Bronchial epithelial cell (primary cell): ENCODE measurements around the gene AK8. TPM values are rescaled to one million over a fixed set of nuclear protein-coding genes. Genes with fewer than 3 reads are reported as not detected.

ENCODE experiments used
- DNase-seq: peaks from one replicate; pipeline ENCODE4 v3.0.0-alpha.2; 2010; ENCODE audit warnings: low read depth
- FAIRE-seq: peaks from 2 replicates; lab custom pipeline; 2011; peaks lifted over from hg19 to GRCh38; lab: Jason Lieb, UNC
- H3K27me3 ChIP-seq: 2 replicates; pipeline ENCODE4 v1.5.1; 2011; ENCODE audit warnings: low read length; ENCODE audit not compliant: control insufficient read depth, insufficient read depth
- H3K36me3 ChIP-seq: 2 replicates; pipeline ENCODE4 v1.5.1; 2011; ENCODE audit warnings: low read length; ENCODE audit not compliant: control insufficient read depth, insufficient read depth
- H3K4me3 ChIP-seq: 2 replicates; pipeline ENCODE4 v1.5.1; 2011; ENCODE audit warnings: mild to moderate bottlenecking, low read depth, low read length, control low read depth
- total RNA-seq: library from RNA; depleted of rRNA; stranded (reverse); fragments of >200 nt; gene quantifications from 2 replicates; pipeline ENCODE4 v1.2.1, GENCODE V29; 2014
- TF ChIP-seq, protein P1 (sequence below): IDR thresholded peaks from 2 replicates; pipeline ENCODE4 v1.5.1; 2011; ENCODE audit warnings: mild to moderate bottlenecking, moderate library complexity, low read length, control low read depth, inconsistent platforms; ENCODE audit not compliant: insufficient read depth, severe bottlenecking

AK8 gene
- total RNA-seq, 1 donor from 2014 or later: not detected

- TF ChIP-seq, protein P1, sequence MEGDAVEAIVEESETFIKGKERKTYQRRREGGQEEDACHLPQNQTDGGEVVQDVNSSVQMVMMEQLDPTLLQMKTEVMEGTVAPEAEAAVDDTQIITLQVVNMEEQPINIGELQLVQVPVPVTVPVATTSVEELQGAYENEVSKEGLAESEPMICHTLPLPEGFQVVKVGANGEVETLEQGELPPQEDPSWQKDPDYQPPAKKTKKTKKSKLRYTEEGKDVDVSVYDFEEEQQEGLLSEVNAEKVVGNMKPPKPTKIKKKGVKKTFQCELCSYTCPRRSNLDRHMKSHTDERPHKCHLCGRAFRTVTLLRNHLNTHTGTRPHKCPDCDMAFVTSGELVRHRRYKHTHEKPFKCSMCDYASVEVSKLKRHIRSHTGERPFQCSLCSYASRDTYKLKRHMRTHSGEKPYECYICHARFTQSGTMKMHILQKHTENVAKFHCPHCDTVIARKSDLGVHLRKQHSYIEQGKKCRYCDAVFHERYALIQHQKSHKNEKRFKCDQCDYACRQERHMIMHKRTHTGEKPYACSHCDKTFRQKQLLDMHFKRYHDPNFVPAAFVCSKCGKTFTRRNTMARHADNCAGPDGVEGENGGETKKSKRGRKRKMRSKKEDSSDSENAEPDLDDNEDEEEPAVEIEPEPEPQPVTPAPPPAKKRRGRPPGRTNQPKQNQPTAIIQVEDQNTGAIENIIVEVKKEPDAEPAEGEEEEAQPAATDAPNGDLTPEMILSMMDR: no peak
- no peak overlapping the region for H3K4me3 ChIP-seq
- FAIRE-seq (no peak), DNase-seq (peak; percentile 85)
- H3K36me3 ChIP-seq: no peaks in the 10 kb centered on the region
- no peaks in the 10 kb centered on the region for H3K27me3 ChIP-seq
These were observed 174.7 kb downstream of the AK8 start for GRCh38 chr9:132703336-132703735.

DNA sequence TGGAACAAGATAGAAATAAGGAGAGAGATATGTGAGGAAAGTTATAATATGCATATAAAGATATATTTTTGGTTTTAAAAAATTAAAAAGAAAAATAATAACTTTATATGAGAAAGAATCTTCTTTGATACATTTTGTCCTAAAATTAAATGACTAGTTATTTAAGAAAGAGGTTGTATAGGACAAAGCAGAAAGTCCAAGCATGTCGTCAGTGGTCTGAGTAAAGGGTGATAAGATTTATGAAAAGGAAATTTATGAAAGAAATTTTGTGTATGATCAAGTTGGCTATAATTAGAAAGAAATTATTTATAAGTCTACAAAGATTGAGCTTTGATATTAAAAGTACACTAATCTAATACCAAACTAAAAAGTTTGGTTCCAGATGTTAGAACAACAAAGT, 175.8 kb downstream of the AK8 start:
- DNase-seq (no peak), FAIRE-seq (no peak)
- Histone ChIP-seq H3K4me3 (no peak overlapping the region), H3K27me3 (no peaks in the 10 kb centered on the region), H3K36me3 (no peaks in the 10 kb centered on the region)
- TF ChIP-seq, protein P1: no peak

GRCh38 chr9:132699956-132700355, 178.1 kb downstream of the AK8 start:
- FAIRE-seq: no peak
- no peaks in the 10 kb centered on the region for H3K36me3 ChIP-seq
- TF ChIP-seq, protein P1: no peak

GRCh38 chr9:132698989-132699388, 179.1 kb downstream of the AK8 start:
- Histone ChIP-seq H3K36me3 (no peaks in the 10 kb centered on the region), H3K27me3 (no peaks in the 10 kb centered on the region), H3K4me3 (no peak overlapping the region)
- DNase-seq (peak; percentile 1), FAIRE-seq (no peak)
- TF ChIP-seq, protein P1: no peak

More at GRCh38 chr9:132699956-132700355, 178.1 kb downstream of the AK8 start:
- H3K27me3 ChIP-seq: no peaks in the 10 kb centered on the region
- H3K4me3 ChIP-seq: no peak overlapping the region
- no peak for DNase-seq

DNA sequence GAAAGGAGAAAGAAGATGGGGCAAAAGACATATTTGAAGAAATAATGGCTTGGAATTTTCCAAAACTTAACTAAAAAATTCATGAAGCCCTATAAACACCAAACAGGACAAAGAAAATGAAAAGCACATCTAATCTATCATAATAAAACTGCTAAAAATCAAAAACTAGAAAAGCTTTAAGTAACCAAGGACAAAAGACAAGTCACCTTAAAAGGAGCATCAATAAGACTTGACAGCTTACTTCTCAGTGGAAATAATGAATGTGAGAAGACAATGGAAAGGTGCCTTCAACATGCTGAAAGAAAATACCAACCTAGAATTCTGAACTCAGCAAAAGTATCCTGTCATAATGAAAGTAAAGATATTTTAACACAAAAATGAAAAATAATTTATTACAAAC, 180.9 kb downstream of the AK8 start:
- no peak for FAIRE-seq
- TF ChIP-seq, protein P1: no peak
- DNase-seq: no peak
- no peaks in the 10 kb centered on the region for H3K36me3 ChIP-seq
- no peaks in the 10 kb centered on the region for H3K27me3 ChIP-seq
- H3K4me3 ChIP-seq: no peak overlapping the region

GRCh38 chr9:132694144-132694543, 183.9 kb downstream of the AK8 start:
- Histone ChIP-seq H3K4me3 (no peak overlapping the region), H3K36me3 (peaks cover 4% of the 10 kb centered on the region), H3K27me3 (no peaks in the 10 kb centered on the region)
- no peak for FAIRE-seq
- peak; percentile 49 for DNase-seq
- TF ChIP-seq, protein P1: peak; percentile 14
